ENCODE measurements around the gene DPYSL3.
"Not testable (repeated sequence)": the region's sequence is repeated elsewhere in the genome, so short reads cannot be mapped to it uniquely, and the experiment has no call there.

Gene DPYSL3

DNA sequence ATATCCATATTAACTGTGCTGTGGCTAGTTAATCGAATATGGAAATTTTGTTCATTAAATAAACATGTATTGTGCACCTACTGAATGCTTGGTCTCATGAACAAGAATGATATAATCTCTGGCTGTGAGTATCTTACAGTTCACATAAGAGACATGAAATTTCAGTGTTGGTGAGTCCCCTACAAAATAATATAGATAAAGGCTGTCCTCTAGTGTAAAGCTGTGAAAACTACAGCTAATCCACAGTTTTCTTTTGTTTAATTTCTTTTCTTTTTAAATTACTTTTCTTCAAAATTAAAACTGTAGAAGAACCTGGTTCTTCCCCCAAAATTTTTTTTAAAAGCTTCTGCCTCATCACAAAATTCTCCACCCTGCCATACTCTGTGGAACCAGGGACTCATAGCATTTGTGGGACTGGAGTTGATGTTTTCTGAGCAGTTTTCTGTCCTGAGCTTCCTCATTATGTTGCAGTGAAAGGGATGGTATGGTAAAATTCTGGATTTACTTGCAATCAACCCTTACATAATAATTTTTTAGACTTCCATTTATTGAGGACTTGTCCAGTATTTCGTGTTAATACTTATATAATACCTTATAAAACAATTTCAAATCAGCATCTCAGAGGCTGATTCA is 140.0 kb downstream of the DPYSL3 start:
- DNase-seq (ENCODE audit: low read depth, low spot score), result peak; percentile 45

DNA sequence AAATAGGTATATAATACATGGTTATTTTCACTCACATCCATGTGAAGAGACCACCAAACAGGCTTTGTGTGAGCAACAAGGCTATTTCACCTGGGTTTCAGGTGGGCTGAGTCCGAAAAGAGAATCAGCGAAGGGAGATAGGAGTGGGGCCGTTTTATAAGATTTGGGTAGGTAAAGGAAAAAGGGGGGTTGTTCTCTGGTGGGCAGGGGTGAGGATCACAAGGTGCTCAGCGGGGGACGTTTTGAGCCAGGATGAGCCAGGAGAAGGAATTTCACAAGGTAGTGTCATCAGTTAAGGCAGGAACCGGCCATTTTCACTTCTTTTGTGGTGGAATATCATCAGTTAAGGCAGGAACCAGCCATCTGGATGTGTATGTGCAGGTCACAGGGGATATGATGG is 142.5 kb downstream of the DPYSL3 start:
- not testable (repeated sequence) for DNase-seq (ENCODE audit: low read depth, low spot score)

- DNase-seq (ENCODE audit: low read depth, low spot score), result no peak
These were observed 148.3 kb downstream of the DPYSL3 start for GRCh38 chr5:147361441-147362175.

GRCh38 chr5:147360816-147361215 is 149.1 kb downstream of the DPYSL3 start:
- DNase-seq (ENCODE audit: low read depth, low spot score), result no peak

- DNase-seq (ENCODE audit: low read depth, low spot score), result no peak
These were observed 150.3 kb downstream of the DPYSL3 start for GRCh38 chr5:147359581-147359980.

- peak; percentile 26 for DNase-seq (ENCODE audit: low read depth, low spot score)
These were observed 150.8 kb downstream of the DPYSL3 start for GRCh38 chr5:147359101-147359500.

DNA sequence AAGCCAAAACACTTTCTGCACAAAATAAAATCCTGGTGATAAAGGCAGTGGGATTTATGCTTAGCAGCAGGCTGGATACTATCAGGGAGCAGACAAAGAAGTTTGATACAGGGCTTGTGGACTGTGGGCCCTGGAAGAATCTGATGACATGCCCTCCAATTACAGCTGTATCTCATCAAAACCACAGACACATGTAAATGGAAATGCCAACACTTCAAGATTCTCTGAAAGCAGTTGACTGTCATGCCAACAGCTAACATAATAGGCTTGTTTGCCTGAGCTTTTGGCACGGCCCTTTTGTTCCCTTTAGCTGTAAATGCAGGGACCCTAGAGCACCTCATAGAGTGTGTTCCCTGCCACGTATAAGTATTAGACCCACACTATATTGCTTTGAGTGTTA is 160.6 kb downstream of the DPYSL3 start:
- DNase-seq (ENCODE audit: low read depth, low spot score), result no peak

DNA sequence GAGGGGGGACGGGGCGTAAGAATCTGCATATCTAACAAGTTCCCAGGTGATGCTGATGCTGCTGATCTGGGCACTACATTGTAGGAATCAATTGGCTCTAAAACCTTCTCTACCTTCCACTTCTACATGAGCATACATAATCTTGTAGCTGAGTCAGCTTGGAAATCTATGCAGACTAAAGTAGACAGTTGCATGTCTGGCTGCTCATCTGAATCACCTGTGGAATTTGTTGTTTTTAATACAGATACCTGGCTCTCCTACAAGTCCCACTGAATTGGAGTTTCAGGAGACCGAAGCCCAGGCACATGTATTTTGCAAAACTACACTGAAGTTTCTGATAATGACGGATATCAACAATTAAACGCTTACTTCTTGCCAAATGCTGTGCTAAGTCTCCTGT is 161.4 kb downstream of the DPYSL3 start:
- DNase-seq (ENCODE audit: low read depth, low spot score), result no peak

DNA sequence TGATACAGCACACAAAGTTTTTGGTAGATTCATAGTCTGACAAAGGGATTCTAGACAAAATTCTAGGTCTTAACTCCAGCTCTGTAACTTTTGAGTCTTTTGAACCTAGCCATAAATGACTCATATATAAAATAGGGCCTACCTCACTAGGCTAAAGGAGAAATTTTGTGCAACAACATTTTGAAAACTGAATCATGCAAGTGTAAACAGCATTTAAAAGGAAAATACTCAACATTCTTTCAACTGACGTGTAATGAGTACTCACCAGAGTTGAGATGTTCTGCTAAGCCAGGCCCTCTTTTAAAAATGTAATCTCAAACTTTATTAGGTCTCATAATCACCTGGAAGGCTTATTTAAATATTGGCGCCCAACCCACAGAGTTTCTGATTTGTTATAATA is 161.8 kb downstream of the DPYSL3 start:
- peak; percentile 22 for DNase-seq (ENCODE audit: low read depth, low spot score)

DNA sequence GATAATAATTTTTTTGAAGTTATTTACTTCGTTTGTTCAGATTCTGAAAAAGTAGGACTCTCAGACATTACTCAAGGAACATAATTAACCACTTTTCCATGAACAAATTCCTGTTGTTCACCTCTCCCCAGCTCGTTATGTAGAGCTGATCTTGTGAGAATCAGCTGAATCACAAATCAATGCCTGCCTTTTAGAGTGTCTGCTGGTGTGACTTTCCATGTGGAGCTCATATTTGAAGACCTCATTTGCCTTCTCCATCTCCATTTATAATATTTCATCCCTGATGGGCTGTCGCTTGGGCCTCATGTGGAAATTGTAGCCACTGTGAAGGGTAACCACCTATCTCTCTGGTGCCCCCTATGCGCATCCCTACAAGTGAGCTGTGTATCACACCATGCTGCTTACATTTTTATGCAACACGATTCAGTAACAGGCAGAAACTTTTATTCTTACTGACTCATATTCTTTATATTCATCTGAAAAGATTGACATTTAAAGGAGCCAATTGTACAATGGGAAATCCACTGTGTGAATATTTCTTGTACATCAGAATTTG is 163.8 kb downstream of the DPYSL3 start:
- DNase-seq (ENCODE audit: low read depth, low spot score), result no peak

- DNase-seq (ENCODE audit: low read depth, low spot score), result no peak
These were observed 165.0 kb downstream of the DPYSL3 start for GRCh38 chr5:147344861-147345260.

- DNase-seq (ENCODE audit: low read depth, low spot score), result no peak
These were observed 168.5 kb downstream of the DPYSL3 start for GRCh38 chr5:147341345-147341744.

- DNase-seq (ENCODE audit: low read depth, low spot score), result no peak
These were observed 168.9 kb downstream of the DPYSL3 start for GRCh38 chr5:147340941-147341340.

Measured in astrocyte of the hippocampus (primary cell).